Fibroblast of skin of right biceps (primary cell): ENCODE results near the gene SQSTM1.
A peak's percentile ranks its signal among the peaks of the same experiment; 100 is the strongest.
"Not testable (repeated sequence)": the region's sequence is repeated elsewhere in the genome, so short reads cannot be mapped to it uniquely, and the experiment has no call there.

Experiments used
- DNase-seq: peaks from one replicate; pipeline ENCODE4 v3.0.0-alpha.2; 2013

The SQSTM1 gene

GRCh38 chr5:179827680-179828079 is 7.0 kb downstream of the SQSTM1 start:
- peak; percentile 66 for DNase-seq

- no peak for DNase-seq
These were observed 8.2 kb downstream of the SQSTM1 start for GRCh38 chr5:179828756-179829421.

GRCh38 chr5:179829732-179830435 is 9.2 kb downstream of the SQSTM1 start:
- no peak for DNase-seq

GRCh38 chr5:179830818-179831468 is 10.2 kb downstream of the SQSTM1 start:
- DNase-seq, result no peak

GRCh38 chr5:179832039-179832745 is 11.5 kb downstream of the SQSTM1 start:
- no peak for DNase-seq

- no peak for DNase-seq
These were observed 12.5 kb downstream of the SQSTM1 start for GRCh38 chr5:179833056-179833708.

GRCh38 chr5:179833709-179834070 is 13.0 kb downstream of the SQSTM1 start:
- no peak for DNase-seq

GRCh38 chr5:179834120-179834519 is 13.4 kb downstream of the SQSTM1 start:
- DNase-seq, result no peak

GRCh38 chr5:179834871-179835270 is 14.2 kb downstream of the SQSTM1 start:
- not testable (repeated sequence) for DNase-seq

GRCh38 chr5:179836225-179837019 is 15.7 kb downstream of the SQSTM1 start:
- no peak for DNase-seq

GRCh38 chr5:179837076-179838011 is 16.6 kb downstream of the SQSTM1 start:
- DNase-seq, result no peak

- DNase-seq, result no peak
These were observed 18.9 kb downstream of the SQSTM1 start for GRCh38 chr5:179839328-179840256.

GRCh38 chr5:179840321-179840720 is 19.6 kb downstream of the SQSTM1 start:
- no peak for DNase-seq

GRCh38 chr5:179840766-179841165 is 20.1 kb downstream of the SQSTM1 start:
- DNase-seq, result no peak

GRCh38 chr5:179841621-179842020 is 20.9 kb downstream of the SQSTM1 start:
- no peak for DNase-seq

GRCh38 chr5:179852993-179853547 is 32.4 kb downstream of the SQSTM1 start:
- no peak for DNase-seq

- no peak for DNase-seq
These were observed 33.7 kb downstream of the SQSTM1 start for GRCh38 chr5:179854356-179854755.

GRCh38 chr5:179858241-179858585 is 37.5 kb downstream of the SQSTM1 start:
- DNase-seq, result peak; percentile 25
